Measurements from ENCODE around the gene ATN1. TPM values are rescaled to one million over a fixed set of nuclear protein-coding genes. Genes with fewer than 3 reads are reported as not detected.
A peak's percentile ranks its signal among the peaks of the same experiment; 100 is the strongest.
"Not testable (repeated sequence)": the region's sequence is repeated elsewhere in the genome, so short reads cannot be mapped to it uniquely, and the experiment has no call there.

Gene ATN1
- total RNA-seq, 2 donors from 2014 or later: 29.9 to 73.5 TPM

DNA sequence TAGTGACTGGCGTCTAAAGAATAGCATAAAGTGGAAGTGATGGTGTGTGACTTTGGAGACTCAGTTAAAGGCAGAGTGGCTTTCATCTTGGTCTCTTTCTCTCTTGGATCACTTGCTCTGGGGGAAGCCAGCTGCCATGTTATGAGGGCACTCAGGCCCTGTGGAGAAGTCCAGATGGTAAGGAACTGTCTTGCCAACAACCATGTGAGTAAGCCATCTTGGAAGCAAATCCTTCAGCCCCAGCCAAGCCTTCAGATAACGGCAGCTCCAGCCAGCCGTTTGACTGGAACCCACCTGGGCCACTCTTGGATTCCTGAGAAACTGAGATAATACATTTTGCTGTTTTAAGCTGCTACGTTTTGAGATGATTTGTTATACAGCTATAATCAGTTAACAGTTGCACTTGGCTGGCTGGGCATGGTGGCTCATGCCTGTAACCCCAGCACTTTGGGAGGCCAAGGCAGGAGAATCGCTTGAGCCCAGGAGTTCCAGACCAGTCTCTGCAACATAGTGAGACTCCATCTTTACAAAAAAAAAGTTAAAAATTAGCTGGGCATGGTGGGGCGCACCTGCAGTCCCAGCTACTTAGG lies 30.8 kb upstream of the ATN1 start:
- ATAC-seq (no peak), DNase-seq (ENCODE audit: low spot score in 2 of 2) (no peak)
- no peaks in the 10 kb centered on the region for H3K9me3 Mint-ChIP-seq
- no peaks in the 10 kb centered on the region for H3K36me3 Mint-ChIP-seq
- H3K27ac Mint-ChIP-seq: no peak overlapping the region

- DNase-seq (ENCODE audit: low spot score in 2 of 2) (no peak), ATAC-seq (no peak)
- H3K27ac Mint-ChIP-seq: no peak overlapping the region
- H3K9me3 Mint-ChIP-seq: no peaks in the 10 kb centered on the region
- no peaks in the 10 kb centered on the region for H3K36me3 Mint-ChIP-seq
Measured at GRCh38 chr12:6899427-6899826, 28.3 kb upstream of the ATN1 start.

- DNase-seq (ENCODE audit: low spot score in 2 of 2) (no peak), ATAC-seq (no peak)
- no peaks in the 10 kb centered on the region for H3K36me3 Mint-ChIP-seq
- H3K27ac Mint-ChIP-seq: no peak overlapping the region
- H3K9me3 Mint-ChIP-seq: no peaks in the 10 kb centered on the region
Measured at GRCh38 chr12:6899837-6900519, 27.8 kb upstream of the ATN1 start.

DNA sequence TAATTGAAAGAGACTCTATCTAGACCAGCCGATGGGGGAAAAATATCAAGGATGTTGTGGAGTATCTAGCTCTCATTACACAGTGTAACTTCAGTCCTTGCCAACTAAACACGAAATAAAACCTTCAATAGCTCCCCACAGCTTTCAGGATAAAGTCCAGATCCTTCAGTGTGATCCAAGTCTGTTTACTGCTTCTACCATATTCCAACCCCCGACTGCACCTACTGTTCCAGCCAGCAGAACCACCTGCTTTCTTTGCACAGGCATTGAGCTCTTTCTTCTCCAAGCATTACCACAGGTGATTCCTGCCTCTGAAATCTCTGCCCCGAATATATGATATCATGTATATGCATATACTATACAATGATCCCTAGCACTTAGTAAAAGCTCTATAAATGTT lies 25.3 kb upstream of the ATN1 start:
- no peak for ATAC-seq
- DNase-seq (ENCODE audit: low spot score in 2 of 2): no peak
- H3K36me3 Mint-ChIP-seq: no peaks in the 10 kb centered on the region
- no peaks in the 10 kb centered on the region for H3K9me3 Mint-ChIP-seq
- no peak overlapping the region for H3K27ac Mint-ChIP-seq

DNA sequence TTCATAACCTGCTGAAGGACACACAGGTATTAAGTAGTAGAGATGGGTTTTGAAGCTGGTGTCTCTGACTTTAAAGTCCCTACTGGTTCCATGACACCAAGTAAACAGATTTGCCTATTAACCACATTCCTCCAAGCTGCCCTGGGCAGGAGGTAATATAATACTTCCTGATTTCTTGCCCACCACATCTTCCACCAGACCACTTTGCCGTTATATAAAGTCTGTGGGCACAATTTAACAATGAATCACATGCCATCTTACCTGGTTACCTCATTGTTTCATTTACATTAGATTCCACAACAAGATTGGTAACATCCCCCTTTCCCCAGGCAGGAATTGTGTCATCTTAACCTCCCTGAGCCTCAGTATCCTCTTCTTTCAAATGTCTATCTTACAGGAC lies 24.0 kb upstream of the ATN1 start:
- no peak for DNase-seq (ENCODE audit: low spot score in 2 of 2)
- ATAC-seq: no peak
- H3K27ac Mint-ChIP-seq: no peak overlapping the region
- no peaks in the 10 kb centered on the region for H3K9me3 Mint-ChIP-seq
- H3K36me3 Mint-ChIP-seq: no peaks in the 10 kb centered on the region

DNA sequence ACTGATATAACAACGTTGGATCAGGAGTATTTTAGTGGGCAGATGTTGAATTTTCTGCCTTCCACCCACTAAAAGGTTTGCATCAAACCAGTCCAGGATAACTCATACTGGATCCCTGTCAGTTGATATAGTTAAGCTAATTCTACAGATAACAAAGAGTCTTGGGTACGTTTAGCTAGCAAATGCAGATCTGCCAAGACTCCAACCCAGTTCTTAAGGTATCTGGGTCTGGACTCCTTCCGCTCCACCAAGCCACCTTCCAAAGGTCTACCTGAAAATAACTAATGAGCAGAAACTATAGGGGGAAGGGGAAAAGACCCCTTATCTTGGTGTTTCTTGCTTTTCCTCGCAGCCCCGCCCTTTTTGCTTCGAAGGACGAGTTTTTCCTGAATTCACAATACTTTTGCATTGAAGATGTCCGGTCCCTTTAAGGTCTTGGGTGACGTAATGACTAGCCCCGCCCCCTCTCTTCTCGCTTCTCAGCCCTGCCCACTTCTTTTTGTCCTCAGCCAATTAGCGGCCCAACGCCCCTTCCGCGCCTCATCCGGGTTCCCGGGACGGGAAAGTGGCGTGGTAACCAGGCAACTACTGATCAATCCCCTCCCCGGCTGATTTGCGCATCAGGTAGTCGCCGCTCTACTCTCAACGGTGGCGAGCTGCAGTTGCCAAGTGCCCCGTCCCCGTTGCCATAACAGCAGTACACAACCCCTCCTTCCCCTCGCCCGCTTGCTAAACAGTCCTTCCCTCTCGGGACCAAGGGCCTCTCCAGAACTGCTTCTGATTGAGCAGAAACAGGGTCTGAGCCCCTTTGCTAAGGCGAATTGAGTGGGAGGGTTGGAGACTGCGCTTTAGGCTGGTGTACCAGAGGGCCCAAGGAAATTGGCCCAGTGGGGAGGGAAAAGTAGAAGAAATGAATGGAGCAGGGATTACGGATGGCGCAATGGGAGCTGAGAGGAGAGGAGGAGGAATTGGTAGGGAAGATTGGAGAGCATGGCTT lies 23.2 kb upstream of the ATN1 start, which contains the start of gene LRRC23:
Gene LRRC23 (plus strand): TSS at position 543 of the 997 bp plus-strand sequence. CDS start 812 bp downstream, outside the sequence.
- DNase-seq (ENCODE audit: low spot score in 2 of 2) (peak; percentile 95 to 97), ATAC-seq (peak; percentile 93 to 98)
- Mint-ChIP-seq H3K9me3 (no peaks in the 10 kb centered on the region), H3K27ac (no peak within 1 kb of the TSS), H3K36me3 (no peaks in the 10 kb centered on the region)

- no peak for ATAC-seq
- no peaks in the 10 kb centered on the region for H3K36me3 Mint-ChIP-seq
- H3K27ac Mint-ChIP-seq: no peak overlapping the region
- DNase-seq (ENCODE audit: low spot score in 2 of 2): no peak
- no peaks in the 10 kb centered on the region for H3K9me3 Mint-ChIP-seq
Measured at GRCh38 chr12:6905414-6906040, 22.2 kb upstream of the ATN1 start.

DNA sequence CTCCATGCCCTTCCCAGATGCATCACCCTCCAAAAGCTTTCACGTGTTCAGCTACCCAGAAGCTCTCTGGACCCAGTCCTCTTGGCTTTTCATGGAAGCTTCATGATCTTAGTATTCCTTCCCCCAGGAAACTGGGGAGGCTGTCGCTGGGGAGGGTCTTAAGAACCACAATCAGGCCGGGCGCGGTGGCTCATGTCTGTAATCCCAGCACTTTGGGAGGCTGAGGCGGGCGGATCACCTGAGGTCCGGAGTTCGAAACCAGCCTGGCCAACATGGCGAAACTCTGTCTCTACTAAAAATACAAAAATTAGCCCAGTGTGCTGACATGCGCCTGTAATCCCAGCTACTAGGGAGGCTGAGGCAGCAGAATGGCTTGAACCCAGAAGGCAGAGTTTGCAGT lies 19.6 kb upstream of the ATN1 start:
- H3K36me3 Mint-ChIP-seq; DNase-seq (ENCODE audit: low spot score in 2 of 2); H3K9me3 Mint-ChIP-seq; H3K27ac Mint-ChIP-seq; ATAC-seq: not testable (repeated sequence)

DNA sequence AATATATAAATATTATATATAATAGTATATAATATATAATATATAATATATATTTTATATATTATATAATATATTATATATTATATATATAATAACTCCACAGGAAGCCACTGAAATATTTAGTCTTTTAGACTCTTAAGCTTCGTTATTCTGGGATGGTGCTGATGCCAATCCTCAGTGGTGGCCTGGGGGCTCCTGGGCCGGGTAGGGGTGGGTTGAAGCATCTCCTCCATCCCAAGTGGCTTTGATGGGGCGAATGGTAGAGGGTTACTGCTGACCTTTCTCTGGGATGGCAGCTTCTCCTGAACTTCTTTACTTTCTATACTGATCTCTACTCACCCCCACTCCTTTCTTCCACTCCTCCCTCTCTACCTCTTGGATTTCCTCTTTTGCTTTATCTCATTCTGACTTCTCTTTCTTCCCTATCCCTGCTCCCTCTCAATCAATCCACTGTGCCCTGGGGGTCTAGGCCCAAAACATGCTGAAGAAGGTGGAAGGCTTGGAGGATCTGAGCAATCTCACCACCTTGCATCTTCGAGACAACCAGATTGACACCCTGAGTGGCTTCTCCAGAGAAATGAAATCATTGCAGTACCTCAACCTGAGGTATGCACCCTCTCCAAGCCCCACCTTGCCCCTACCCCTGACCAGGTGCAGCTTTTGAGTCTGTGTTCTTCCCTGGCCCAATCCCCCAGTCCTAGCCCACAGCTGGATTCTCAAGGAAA lies 18.2 kb upstream of the ATN1 start:
- Mint-ChIP-seq H3K36me3 (no peaks in the 10 kb centered on the region), H3K27ac (no peak overlapping the region)
- ATAC-seq: peak in 1 of 2 donors; percentile 40

DNA sequence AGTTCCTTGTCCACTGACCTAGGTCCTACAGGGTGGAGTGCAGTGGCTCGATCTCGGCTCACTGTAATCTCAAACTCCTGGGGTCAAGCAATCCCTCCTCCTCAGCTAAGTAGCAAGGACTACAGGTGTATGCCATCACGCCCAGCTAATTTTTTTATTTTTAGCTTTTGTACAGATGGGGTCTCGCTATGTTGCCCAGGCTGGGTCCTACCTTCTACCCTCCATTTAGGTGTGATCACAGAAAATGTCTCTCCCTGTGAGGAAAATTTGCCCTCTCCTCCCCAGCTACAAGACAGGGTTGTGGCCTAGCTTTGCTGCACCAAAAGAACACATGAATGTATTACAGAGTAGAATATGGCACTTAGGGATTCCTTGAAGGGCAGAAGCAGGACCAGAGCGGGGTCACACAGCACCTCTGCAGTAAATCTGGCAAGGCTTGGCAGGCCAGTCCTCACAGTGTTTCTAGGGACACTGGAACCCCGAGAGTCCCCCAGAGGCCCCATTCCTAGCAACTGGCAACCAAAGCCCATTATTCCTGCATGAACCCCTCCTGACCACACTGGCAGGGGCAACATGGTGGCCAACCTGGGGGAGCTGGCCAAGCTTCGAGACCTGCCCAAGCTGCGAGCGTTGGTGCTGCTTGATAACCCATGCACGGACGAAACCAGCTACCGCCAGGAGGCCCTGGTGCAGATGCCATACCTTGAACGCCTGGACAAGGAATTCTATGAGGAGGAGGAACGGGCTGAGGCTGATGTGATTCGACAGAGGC lies 15.4 kb upstream of the ATN1 start:
- ATAC-seq: no peak
- no peaks in the 10 kb centered on the region for H3K9me3 Mint-ChIP-seq
- peaks cover 6 to 26% of the 10 kb centered on the region in 2 donors for H3K36me3 Mint-ChIP-seq
- no peak for DNase-seq (ENCODE audit: low spot score in 2 of 2)
- peak overlapping the region in 1 of 2 donors; percentile 73 for H3K27ac Mint-ChIP-seq

More for the DNA sequence above, 18.2 kb upstream of the ATN1 start:
- no peaks in the 10 kb centered on the region for H3K9me3 Mint-ChIP-seq
- DNase-seq (ENCODE audit: low spot score in 2 of 2): no peak

- ATAC-seq (peak; percentile 90 to 94), DNase-seq (ENCODE audit: low spot score in 2 of 2) (peak; percentile 80 to 85)
- peak within 1 kb of the TSS; percentile 73 to 98 for H3K27ac Mint-ChIP-seq
- H3K36me3 Mint-ChIP-seq: peaks cover 7 to 29% of the 10 kb centered on the region in 2 donors
- H3K9me3 Mint-ChIP-seq: no peaks in the 10 kb centered on the region
Measured at GRCh38 chr12:6914246-6914946, 13.4 kb upstream of the ATN1 start, which contains the start of gene ENO2. ENO2 (plus strand) TSS chr12:6914580; CDS start chr12:6915833, 1,253 bp downstream.

DNA sequence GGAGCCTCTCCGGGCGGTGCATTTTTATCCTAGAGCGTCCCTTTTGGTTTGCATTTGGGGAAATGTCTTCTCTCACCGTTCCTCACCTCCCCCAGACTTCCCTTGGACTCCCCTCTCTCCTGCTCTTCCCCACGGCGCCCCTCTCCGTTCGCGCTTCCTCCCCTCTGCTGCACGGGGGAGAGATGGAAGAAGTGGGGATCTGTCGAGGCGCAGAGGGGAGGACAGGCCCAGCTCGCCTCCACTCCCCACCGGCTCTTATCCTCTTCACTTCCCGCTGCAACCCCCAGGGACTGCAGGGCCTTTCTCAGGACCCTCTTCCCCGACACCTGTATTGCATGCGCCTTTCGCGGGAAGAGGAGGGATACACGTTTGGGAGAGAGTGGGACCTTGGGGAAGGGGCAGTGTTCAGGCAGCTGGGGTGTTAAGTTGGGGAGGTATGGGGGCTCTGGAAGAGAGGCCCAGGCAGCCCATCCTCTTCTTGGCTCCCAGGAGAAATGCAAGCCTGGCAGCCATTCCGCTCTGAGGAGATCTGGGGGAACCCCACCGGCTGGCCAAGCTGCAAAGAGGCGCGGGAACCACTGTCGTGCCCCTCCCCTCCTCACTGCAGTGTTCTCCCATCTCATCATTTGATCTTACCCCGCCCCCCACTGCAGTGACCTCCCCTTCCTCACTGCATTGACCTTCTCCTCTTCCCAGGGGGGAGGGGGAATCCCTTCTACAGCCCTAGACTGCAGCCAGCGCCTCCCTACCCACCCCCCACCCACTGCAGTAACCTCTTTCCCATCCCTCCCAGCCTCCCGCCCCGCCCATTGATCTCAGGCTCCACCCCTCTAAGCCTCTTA lies 12.6 kb upstream of the ATN1 start:
- DNase-seq (ENCODE audit: low spot score in 2 of 2) (no peak), ATAC-seq (peak in 1 of 2 donors; percentile 9)
- peaks cover 15 to 36% of the 10 kb centered on the region in 2 donors for H3K36me3 Mint-ChIP-seq
- H3K27ac Mint-ChIP-seq: peak overlapping the region; percentile 73 to 98
- H3K9me3 Mint-ChIP-seq: no peaks in the 10 kb centered on the region

GRCh38 chr12:6915789-6916285 lies 11.9 kb upstream of the ATN1 start:
- Mint-ChIP-seq H3K36me3 (peaks cover 15 to 38% of the 10 kb centered on the region in 2 donors), H3K27ac (peak overlapping the region in 1 of 2 donors; percentile 98), H3K9me3 (no peaks in the 10 kb centered on the region)
- DNase-seq (ENCODE audit: low spot score in 2 of 2) (no peak), ATAC-seq (no peak)
